Loucy (cell line): ENCODE measurements around the gene NEBL.

Source experiments
- EZH2phosphoT487 ChIP-seq: fragments of 200-600 bp; IDR thresholded peaks from 2 replicates; pipeline ENCODE4 v1.6.1; 2018; ENCODE audit warnings: antibody characterized with exemption, mild to moderate bottlenecking, moderate library complexity, borderline replicate concordance
- TF ChIP-seq, protein P1 (sequence below): fragments of 200-600 bp; sonication (generic); conservative IDR thresholded peaks from 2 replicates; pipeline ENCODE4 v1.5.1; 2014; ENCODE audit warnings: mild to moderate bottlenecking, antibody characterized with exemption, low read length

DNA sequence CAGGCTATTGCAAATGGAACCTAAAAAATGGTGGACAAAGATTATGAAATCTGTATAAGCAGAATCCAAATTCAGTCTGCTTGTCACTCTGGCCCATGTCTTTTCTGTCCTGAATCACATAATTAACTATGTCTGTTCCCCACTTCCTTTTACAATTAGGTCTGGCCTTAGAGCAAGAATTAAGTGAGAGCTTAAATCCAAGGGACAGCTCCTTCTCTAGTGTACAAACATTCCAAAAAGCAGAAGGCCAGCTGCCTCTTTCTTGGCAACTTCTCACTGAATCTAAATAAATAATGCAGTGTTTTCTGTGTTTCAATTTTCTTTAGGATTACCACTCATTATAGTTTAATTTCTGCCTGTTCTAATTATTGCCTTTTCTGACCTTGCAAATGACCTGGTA lies 39.3 kb upstream of the NEBL start:
- TF ChIP-seq, protein P1, sequence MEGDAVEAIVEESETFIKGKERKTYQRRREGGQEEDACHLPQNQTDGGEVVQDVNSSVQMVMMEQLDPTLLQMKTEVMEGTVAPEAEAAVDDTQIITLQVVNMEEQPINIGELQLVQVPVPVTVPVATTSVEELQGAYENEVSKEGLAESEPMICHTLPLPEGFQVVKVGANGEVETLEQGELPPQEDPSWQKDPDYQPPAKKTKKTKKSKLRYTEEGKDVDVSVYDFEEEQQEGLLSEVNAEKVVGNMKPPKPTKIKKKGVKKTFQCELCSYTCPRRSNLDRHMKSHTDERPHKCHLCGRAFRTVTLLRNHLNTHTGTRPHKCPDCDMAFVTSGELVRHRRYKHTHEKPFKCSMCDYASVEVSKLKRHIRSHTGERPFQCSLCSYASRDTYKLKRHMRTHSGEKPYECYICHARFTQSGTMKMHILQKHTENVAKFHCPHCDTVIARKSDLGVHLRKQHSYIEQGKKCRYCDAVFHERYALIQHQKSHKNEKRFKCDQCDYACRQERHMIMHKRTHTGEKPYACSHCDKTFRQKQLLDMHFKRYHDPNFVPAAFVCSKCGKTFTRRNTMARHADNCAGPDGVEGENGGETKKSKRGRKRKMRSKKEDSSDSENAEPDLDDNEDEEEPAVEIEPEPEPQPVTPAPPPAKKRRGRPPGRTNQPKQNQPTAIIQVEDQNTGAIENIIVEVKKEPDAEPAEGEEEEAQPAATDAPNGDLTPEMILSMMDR, result no peak
- no peak for TF ChIP-seq EZH2phosphoT487
